Activated CD4-positive, alpha-beta T cell treated with anti-CD3 and anti-CD28 coated beads for 48 hours (primary cell): ENCODE results near the gene RSU1.

Experiments used
- DNase-seq: peaks from one replicate; pipeline ENCODE4 v3.0.0-alpha.2; 2020

The RSU1 gene

GRCh38 chr10:16820421-16820820, 3.2 kb upstream of the RSU1 start:
- no peak for DNase-seq

GRCh38 chr10:16820018-16820417, 2.8 kb upstream of the RSU1 start:
- DNase-seq, result no peak

- DNase-seq, result no peak
Measured at GRCh38 chr10:16819436-16819835, 2.2 kb upstream of the RSU1 start.

- no peak for DNase-seq
Measured at GRCh38 chr10:16819026-16819425, 1.8 kb upstream of the RSU1 start.

- DNase-seq, result no peak
Measured at GRCh38 chr10:16816830-16817124, 447 bp downstream of the RSU1 start.

GRCh38 chr10:16816171-16816570, 1.1 kb downstream of the RSU1 start:
- no peak for DNase-seq

- DNase-seq, result no peak
Measured at GRCh38 chr10:16814012-16814411, 3.2 kb downstream of the RSU1 start.

- DNase-seq, result no peak
Measured at GRCh38 chr10:16812676-16813075, 4.5 kb downstream of the RSU1 start.

- DNase-seq, result no peak
Measured at GRCh38 chr10:16811765-16812164, 5.5 kb downstream of the RSU1 start.

- DNase-seq, result no peak
Measured at GRCh38 chr10:16811292-16811691, 5.9 kb downstream of the RSU1 start.

- peak; percentile 74 for DNase-seq
Measured at GRCh38 chr10:16809074-16809718, 8.0 kb downstream of the RSU1 start.

GRCh38 chr10:16804123-16804522, 13.1 kb downstream of the RSU1 start:
- no peak for DNase-seq

GRCh38 chr10:16803464-16803863, 13.8 kb downstream of the RSU1 start:
- DNase-seq, result no peak

GRCh38 chr10:16799621-16800020, 17.6 kb downstream of the RSU1 start:
- peak; percentile 30 for DNase-seq

GRCh38 chr10:16798571-16798970, 18.7 kb downstream of the RSU1 start:
- DNase-seq, result no peak

- no peak for DNase-seq
Measured at GRCh38 chr10:16795410-16796073, 21.7 kb downstream of the RSU1 start.

- DNase-seq, result no peak
Measured at GRCh38 chr10:16794005-16794404, 23.2 kb downstream of the RSU1 start.

GRCh38 chr10:16792675-16793074, 24.5 kb downstream of the RSU1 start:
- no peak for DNase-seq

GRCh38 chr10:16789765-16790164, 27.5 kb downstream of the RSU1 start:
- DNase-seq, result no peak

GRCh38 chr10:16789261-16789660, 28.0 kb downstream of the RSU1 start:
- no peak for DNase-seq

GRCh38 chr10:16788778-16789177, 28.4 kb downstream of the RSU1 start:
- DNase-seq, result no peak

- DNase-seq, result peak; percentile 12
Measured at GRCh38 chr10:16788125-16788524, 29.1 kb downstream of the RSU1 start.

- DNase-seq, result peak; percentile 69
Measured at GRCh38 chr10:16787361-16787791, 29.8 kb downstream of the RSU1 start.

GRCh38 chr10:16780338-16780880, 36.8 kb downstream of the RSU1 start:
- DNase-seq, result no peak
